Uterus (tissue), 4 donors: ENCODE results near the gene TRAPPC3L. TPM values are rescaled to one million over a fixed set of nuclear protein-coding genes. Genes with fewer than 3 reads are reported as not detected.

ENCODE experiments used
- DNase-seq, 2 donors: peaks; one replicate each; pipeline ENCODE4 v3.0.0-alpha.2; 2019 to 2020
- H3K27ac ChIP-seq, 2 donors: fragments of 200-600 bp; sonication (generic); 1 replicate in 1 of 2; 2 replicates in 1 of 2; pipeline ENCODE4 v1.5.1; 2016 to 2018
- H3K27me3 ChIP-seq, 2 donors: fragments of 200-600 bp; sonication (generic); one replicate each; pipeline ENCODE4 v1.5.1; 2018 to 2019; ENCODE audit warnings: control low read depth in 1 of 2
- H3K36me3 ChIP-seq, 2 donors: fragments of 200-600 bp; sonication (generic); one replicate each; pipeline ENCODE4 v1.5.1; 2019; ENCODE audit warnings: control low read depth in 1 of 2
- H3K4me1 ChIP-seq, 2 donors: fragments of 200-600 bp; sonication (generic); one replicate each; pipeline ENCODE4 v1.5.1; 2018 to 2019; ENCODE audit warnings: control low read depth in 1 of 2
- H3K4me3 ChIP-seq, 2 donors: fragments of 200-600 bp; sonication (generic); 1 replicate in 1 of 2; 2 replicates in 1 of 2; pipeline ENCODE4 v1.5.1; 2018 to 2019; ENCODE audit warnings: mild to moderate bottlenecking in 1 of 2
- H3K9me3 ChIP-seq, 2 donors: fragments of 200-600 bp; sonication (generic); one replicate each; pipeline ENCODE4 v1.5.1; 2019; ENCODE audit warnings: control low read depth in 1 of 2
- POLR2A ChIP-seq, 2 donors: fragments of 450-650 bp; IDR thresholded peaks; one replicate each; pipeline ENCODE4 v1.6.1; 2016; ENCODE audit warnings: antibody characterized with exemption in 2 of 2, mild to moderate bottlenecking in 1 of 2, moderate library complexity in 1 of 2
- intact Hi-C: fragments of 100-400 bp; cut with DNase I; formaldehyde crosslinking; loops from one replicate; pipeline ENCODE4 v1.15.1; 2023; ENCODE audit warnings: low total_unique reads
- total RNA-seq, 4 donors: library from RNA; depleted of rRNA in 3 of 4; stranded (reverse); fragments of >200 nt in 3 of 4; gene quantifications; one replicate each; pipeline versions ENCODE4 v1.1.0 to v1.2.4, GENCODE V29; 2014 to 2023
- TF ChIP-seq, protein P1 (sequence below), 4 experiments: fragments of 200-600 bp in 2 of 4; fragments of 450-650 bp in 2 of 4; sonication (generic) in 2 of 4; IDR thresholded peaks; one replicate each; pipeline ENCODE4 v1.5.1; 2016 to 2019; ENCODE audit warnings: antibody characterized with exemption in 4 of 4, mild to moderate bottlenecking in 2 of 4, moderate library complexity in 1 of 4
- donor health status: DM: yes; HTN: yes; CAD: no.

Gene TRAPPC3L
- total RNA-seq, 4 donors from 2014 or later, result 0.07 TPM; not detected in 3

DNA sequence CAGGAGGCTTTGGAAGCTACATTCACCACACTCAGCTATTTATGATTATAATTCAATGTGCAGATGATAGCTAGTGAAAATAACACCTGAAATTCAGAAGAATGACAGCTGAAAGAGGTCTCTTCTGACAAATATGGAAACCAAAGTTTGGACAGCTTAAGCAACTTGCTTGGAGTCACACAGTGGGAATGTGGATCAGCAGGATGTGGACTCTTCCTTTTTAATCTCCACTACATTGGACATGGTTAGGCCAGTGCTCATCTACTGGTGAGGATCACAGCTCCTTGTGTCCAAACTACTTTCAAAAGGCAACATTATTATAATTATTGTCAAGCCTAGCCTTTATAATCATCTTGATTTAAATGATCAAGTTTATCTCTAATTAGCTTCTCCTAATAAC lies 10.4 kb downstream of the TRAPPC3L start:
- TF ChIP-seq, protein P1, sequence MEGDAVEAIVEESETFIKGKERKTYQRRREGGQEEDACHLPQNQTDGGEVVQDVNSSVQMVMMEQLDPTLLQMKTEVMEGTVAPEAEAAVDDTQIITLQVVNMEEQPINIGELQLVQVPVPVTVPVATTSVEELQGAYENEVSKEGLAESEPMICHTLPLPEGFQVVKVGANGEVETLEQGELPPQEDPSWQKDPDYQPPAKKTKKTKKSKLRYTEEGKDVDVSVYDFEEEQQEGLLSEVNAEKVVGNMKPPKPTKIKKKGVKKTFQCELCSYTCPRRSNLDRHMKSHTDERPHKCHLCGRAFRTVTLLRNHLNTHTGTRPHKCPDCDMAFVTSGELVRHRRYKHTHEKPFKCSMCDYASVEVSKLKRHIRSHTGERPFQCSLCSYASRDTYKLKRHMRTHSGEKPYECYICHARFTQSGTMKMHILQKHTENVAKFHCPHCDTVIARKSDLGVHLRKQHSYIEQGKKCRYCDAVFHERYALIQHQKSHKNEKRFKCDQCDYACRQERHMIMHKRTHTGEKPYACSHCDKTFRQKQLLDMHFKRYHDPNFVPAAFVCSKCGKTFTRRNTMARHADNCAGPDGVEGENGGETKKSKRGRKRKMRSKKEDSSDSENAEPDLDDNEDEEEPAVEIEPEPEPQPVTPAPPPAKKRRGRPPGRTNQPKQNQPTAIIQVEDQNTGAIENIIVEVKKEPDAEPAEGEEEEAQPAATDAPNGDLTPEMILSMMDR (IDR thresholded peaks at IDR 0.05), result no peak
- TF ChIP-seq POLR2A (IDR thresholded peaks at IDR 0.05), result no peak
- H3K4me1 ChIP-seq, result no peaks in the 10 kb centered on the region
- H3K36me3 ChIP-seq, result no peaks in the 10 kb centered on the region
- intact Hi-C loops, result no loop called here
- H3K27ac ChIP-seq, result no peak overlapping the region
- no peak for DNase-seq
- no peak overlapping the region for H3K4me3 ChIP-seq
- H3K27me3 ChIP-seq, result no peaks in the 10 kb centered on the region
- no peaks in the 10 kb centered on the region for H3K9me3 ChIP-seq

DNA sequence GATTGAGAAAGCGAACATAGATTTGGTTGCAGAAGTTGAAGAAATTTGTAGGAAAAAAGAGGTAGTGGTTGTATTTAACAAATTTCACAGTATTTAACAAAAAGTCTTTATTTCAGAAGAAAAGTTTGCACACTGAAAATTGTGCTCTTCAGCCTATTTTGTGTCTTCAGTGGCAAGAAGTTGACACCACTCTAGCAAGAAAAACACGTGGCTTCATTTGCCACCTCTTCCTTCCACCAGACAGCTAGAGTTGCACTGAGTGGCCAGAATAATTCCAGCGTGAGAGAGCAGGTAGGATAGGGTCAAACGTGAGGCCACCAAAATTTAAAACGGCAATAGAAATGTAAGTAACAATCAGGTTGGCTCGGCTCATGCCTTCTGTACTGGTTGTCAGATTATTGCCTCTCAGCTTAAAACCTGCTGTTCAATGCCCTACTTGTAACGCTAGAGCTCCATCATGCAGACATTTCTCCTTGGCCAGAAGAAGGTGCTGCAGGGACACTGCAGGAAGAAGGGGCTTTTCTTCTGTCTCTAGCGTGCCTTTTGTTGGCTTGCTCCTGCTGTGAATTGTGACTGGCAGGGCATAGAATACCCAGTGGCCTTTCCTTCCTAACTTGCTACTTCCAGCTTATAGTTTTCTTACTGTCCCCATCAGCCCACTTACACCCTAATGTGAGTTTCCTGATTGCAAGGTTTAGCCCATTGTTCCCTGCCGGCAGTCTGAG lies 12.1 kb downstream of the TRAPPC3L start:
- Histone ChIP-seq H3K9me3 (no peaks in the 10 kb centered on the region), H3K4me1 (no peaks in the 10 kb centered on the region), H3K36me3 (no peaks in the 10 kb centered on the region), H3K27me3 (no peaks in the 10 kb centered on the region), H3K4me3 (no peak overlapping the region), H3K27ac (no peak overlapping the region)
- no peak for TF ChIP-seq POLR2A (IDR thresholded peaks at IDR 0.05)
- TF ChIP-seq, protein P1 (IDR thresholded peaks at IDR 0.05), result no peak
- DNase-seq, result no peak
- intact Hi-C loops, result no loop called here

DNA sequence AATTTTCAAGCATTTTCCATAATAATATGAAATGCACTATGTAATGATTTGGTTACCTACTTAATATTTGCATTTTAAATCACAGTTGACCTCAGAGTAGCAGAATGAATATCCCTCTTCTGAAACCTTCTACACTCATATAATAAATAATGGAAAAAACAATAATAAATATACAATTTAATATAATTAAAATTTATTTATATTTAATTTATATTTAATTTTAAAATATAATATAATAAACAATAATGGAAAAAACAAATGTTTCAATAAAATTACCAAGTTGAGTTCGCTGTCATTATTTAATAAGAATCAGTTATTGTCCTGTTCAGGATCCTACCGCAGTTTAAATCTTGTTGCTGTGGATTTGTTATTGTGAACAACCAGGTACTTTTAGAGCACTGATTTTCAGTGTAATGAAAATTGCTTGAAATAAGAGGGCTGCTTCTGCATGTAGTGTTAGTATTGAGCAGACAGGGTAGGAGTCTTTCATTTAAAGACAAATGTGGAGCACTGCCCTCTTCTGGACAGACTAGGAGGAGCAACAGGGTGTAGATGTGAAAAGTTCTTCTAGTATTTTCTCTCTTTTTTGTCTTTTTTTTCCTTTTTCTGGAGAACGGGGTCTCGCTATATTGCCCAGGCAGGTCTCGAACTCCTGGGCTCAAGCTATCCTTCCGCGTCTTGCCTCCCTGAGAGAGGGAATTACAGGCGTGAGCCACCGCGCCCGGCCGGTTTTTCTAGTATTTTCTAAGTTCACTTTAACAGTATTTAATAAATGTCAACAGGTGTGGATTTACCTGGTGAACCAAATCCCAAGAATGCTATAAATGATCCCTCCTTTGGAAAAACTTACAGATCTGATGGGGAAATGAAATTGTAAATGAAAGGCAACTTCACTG lies 13.6 kb downstream of the TRAPPC3L start:
- no peak for TF ChIP-seq POLR2A (IDR thresholded peaks at IDR 0.05)
- TF ChIP-seq, protein P1 (IDR thresholded peaks at IDR 0.05), result peak; percentile 55 to 79 (median 64)
- H3K27ac ChIP-seq, result no peak overlapping the region
- no peaks in the 10 kb centered on the region for H3K36me3 ChIP-seq
- H3K9me3 ChIP-seq, result no peaks in the 10 kb centered on the region
- H3K27me3 ChIP-seq, result no peaks in the 10 kb centered on the region
- no peak overlapping the region for H3K4me3 ChIP-seq
- H3K4me1 ChIP-seq, result no peaks in the 10 kb centered on the region
- peak; percentile 43 to 52 for DNase-seq
- intact Hi-C loops, result no loop called here

DNA sequence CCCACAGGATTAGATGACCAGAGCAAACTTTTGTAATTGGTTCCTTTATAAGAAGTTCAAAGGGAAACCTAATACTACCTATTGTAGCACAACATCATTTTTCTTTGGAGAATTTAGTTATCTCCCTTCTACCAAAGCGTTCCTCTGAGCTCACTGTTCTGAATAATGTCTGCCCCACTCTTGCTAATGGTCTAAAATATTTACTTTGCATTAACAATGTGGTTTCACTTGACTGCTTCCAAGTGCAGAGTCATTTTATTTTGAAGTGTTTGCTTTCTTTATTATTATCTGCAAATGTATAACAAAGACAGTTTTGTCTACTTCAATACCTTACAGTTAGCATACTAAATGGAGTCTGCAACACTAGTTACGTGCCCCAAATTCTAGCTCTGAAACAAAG lies 15.0 kb downstream of the TRAPPC3L start:
- no peak for DNase-seq
- no peaks in the 10 kb centered on the region for H3K9me3 ChIP-seq
- intact Hi-C loops, result no loop called here
- H3K4me1 ChIP-seq, result no peaks in the 10 kb centered on the region
- no peaks in the 10 kb centered on the region for H3K36me3 ChIP-seq
- H3K27me3 ChIP-seq, result no peaks in the 10 kb centered on the region
- H3K4me3 ChIP-seq, result no peak overlapping the region
- no peak for TF ChIP-seq POLR2A (IDR thresholded peaks at IDR 0.05)
- TF ChIP-seq, protein P1 (IDR thresholded peaks at IDR 0.05), result no peak
- no peak overlapping the region for H3K27ac ChIP-seq
